HepG2 (cell line): ENCODE results near the gene ODC1. TPM values are rescaled to one million over a fixed set of nuclear protein-coding genes. Genes with fewer than 3 reads are reported as not detected.

ENCODE experiments used
- KDM6A ChIP-seq: IDR thresholded peaks from 2 replicates; pipeline ENCODE4 v1.6.1; 2016; ENCODE audit warnings: low read depth
- KIAA2018 ChIP-seq: sonication (generic); formaldehyde crosslinking; IDR thresholded peaks from 2 replicates; pipeline ENCODE4 v1.5.0; 2020; ENCODE audit warnings: mild to moderate bottlenecking, missing genetic modification reagents, borderline replicate concordance
- MAFG ChIP-seq: sonication (generic); formaldehyde crosslinking; IDR thresholded peaks from 2 replicates; pipeline ENCODE4 v1.5.1; 2020; ENCODE audit warnings: mild to moderate bottlenecking, missing genetic modification reagents
- MBD4 ChIP-seq: IDR thresholded peaks from 2 replicates; pipeline ENCODE4 v1.6.1; 2012; ENCODE audit warnings: low read length, inconsistent platforms, borderline replicate concordance
- PHF8 ChIP-seq: sonication (generic); formaldehyde crosslinking; IDR thresholded peaks from 2 replicates; pipeline ENCODE4 v1.5.0; 2020; ENCODE audit warnings: missing genetic modification reagents
- SMAD3 ChIP-seq: sonication (generic); formaldehyde crosslinking; IDR thresholded peaks from 2 replicates; pipeline ENCODE4 v1.4.0; 2020; ENCODE audit warnings: missing genetic modification reagents
- SRSF9 ChIP-seq: fragments of 200-400 bp; formaldehyde crosslinking; IDR thresholded peaks from 2 replicates; pipeline ENCODE4 v1.6.1; 2018; ENCODE audit warnings: borderline replicate concordance, mild to moderate bottlenecking, low read depth, low read length; ENCODE audit not compliant: insufficient read depth, poor library complexity, severe bottlenecking
- STAT5B ChIP-seq: sonication (generic); formaldehyde crosslinking; IDR thresholded peaks from 2 replicates; pipeline ENCODE4 v1.4.0; 2020; ENCODE audit warnings: missing genetic modification reagents
- THYN1 ChIP-seq: sonication (generic); formaldehyde crosslinking; IDR thresholded peaks from 2 replicates; pipeline ENCODE4 v1.8.1; 2023; ENCODE audit warnings: low read depth, mild to moderate bottlenecking, moderate library complexity, missing genetic modification reagents, borderline replicate concordance
- polyA plus RNA-seq, 8 experiments: library from polyadenylated mRNA; depleted of rRNA in 3 of 8; stranded (reverse) in 7 of 8; unstranded in 1 of 8; fragments of >200 nt; fragmentation: Illumina TruSeq in 4 of 8; extraction: Trizol in 4 of 8; gene quantifications; 2 replicates each; pipeline versions ENCODE4 v1.2.1 to v1.2.3, GENCODE V29; 2011 to 2016; ENCODE audit warnings: low read depth in 4 of 8, missing spikeins in 1 of 8, mixed read lengths in 1 of 8; ENCODE audit not compliant: insufficient read depth in 1 of 8
- total RNA-seq, 5 experiments: library from RNA; depleted of rRNA; stranded (reverse); fragments of >200 nt; fragmentation: Illumina TruSeq; extraction: Trizol; gene quantifications; 2 replicates each; pipeline ENCODE4 v1.2.3, GENCODE V29; 2016; ENCODE audit warnings: low read depth in 1 of 5
- TF ChIP-seq, protein P1 (sequence below), 2 experiments: fragments of 450-650 bp in 1 of 2; sonication (generic) in 1 of 2; formaldehyde crosslinking in 1 of 2; IDR thresholded peaks; 2 replicates each; pipeline versions ENCODE4 v1.6.1 to v1.8.0; 2016 to 2022; ENCODE audit warnings: antibody characterized with exemption in 1 of 2, mild to moderate bottlenecking in 1 of 2, missing genetic modification reagents in 1 of 2

The ODC1 gene
- total and polyA plus RNA-seq, 2 of the 13 experiments (the other 11 are each of a cell fraction or from before 2014, with no cell fraction given), result 142 to 371 TPM

GRCh38 chr2:10448576-10449485 lies 704 bp upstream of the ODC1 start (continued):
- TF ChIP-seq KIAA2018 (CRISPR knock-in tag), result peak; percentile 92; the same call in 1 of the 2 replicates
- TF ChIP-seq STAT5B (CRISPR knock-in tag), result peak; percentile 98
- 0 out of 2 replicates have a peak, but pooled peaks have one; percentile 87 for TF ChIP-seq THYN1 (CRISPR knock-in tag)
- TF ChIP-seq MAFG, result peak; percentile 44; the same call in 1 of the 2 replicates
- peak; percentile 86 for TF ChIP-seq PHF8 (CRISPR knock-in tag)
- no peak for TF ChIP-seq SRSF9
- TF ChIP-seq MBD4, result no peak
- no peak for TF ChIP-seq KDM6A (CRISPR knock-in tag)
- peak; percentile 90 for TF ChIP-seq SMAD3 (CRISPR knock-in tag)
- TF ChIP-seq, protein P1, sequence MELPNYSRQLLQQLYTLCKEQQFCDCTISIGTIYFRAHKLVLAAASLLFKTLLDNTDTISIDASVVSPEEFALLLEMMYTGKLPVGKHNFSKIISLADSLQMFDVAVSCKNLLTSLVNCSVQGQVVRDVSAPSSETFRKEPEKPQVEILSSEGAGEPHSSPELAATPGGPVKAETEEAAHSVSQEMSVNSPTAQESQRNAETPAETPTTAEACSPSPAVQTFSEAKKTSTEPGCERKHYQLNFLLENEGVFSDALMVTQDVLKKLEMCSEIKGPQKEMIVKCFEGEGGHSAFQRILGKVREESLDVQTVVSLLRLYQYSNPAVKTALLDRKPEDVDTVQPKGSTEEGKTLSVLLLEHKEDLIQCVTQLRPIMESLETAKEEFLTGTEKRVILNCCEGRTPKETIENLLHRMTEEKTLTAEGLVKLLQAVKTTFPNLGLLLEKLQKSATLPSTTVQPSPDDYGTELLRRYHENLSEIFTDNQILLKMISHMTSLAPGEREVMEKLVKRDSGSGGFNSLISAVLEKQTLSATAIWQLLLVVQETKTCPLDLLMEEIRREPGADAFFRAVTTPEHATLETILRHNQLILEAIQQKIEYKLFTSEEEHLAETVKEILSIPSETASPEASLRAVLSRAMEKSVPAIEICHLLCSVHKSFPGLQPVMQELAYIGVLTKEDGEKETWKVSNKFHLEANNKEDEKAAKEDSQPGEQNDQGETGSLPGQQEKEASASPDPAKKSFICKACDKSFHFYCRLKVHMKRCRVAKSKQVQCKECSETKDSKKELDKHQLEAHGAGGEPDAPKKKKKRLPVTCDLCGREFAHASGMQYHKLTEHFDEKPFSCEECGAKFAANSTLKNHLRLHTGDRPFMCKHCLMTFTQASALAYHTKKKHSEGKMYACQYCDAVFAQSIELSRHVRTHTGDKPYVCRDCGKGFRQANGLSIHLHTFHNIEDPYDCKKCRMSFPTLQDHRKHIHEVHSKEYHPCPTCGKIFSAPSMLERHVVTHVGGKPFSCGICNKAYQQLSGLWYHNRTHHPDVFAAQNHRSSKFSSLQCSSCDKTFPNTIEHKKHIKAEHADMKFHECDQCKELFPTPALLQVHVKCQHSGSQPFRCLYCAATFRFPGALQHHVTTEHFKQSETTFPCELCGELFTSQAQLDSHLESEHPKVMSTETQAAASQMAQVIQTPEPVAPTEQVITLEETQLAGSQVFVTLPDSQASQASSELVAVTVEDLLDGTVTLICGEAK (IDR thresholded peaks at IDR 0.05), result no peak
- TF ChIP-seq, protein P1 (CRISPR knock-in tag; IDR thresholded peaks at IDR 0.05), result peak; percentile 97
